Endothelial cell of umbilical vein (primary cell): ENCODE data around the gene STIMATE. TPM values are rescaled to one million over a fixed set of nuclear protein-coding genes. Genes with fewer than 3 reads are reported as not detected.

ENCODE experiments used
- BruUV-seq: library from RNA; stranded (reverse); fragments of 400-500 nt; replicated peaks from 2 replicates; lab custom pipeline; 2021; lab: Mats Ljungman, UMichigan
- CTCF ChIA-PET: fragments of 300-600, 350-600 bp; sonication (Branson Sonifier 250); formaldehyde crosslinking; loops from one replicate; lab custom pipeline; 2021; ENCODE audit warnings: antibody characterized with exemption, inconsistent platforms; lab: Charles Lee
- POLR2A ChIA-PET: fragments of 300-600, 350-600 bp; sonication (Branson Sonifier 250); formaldehyde crosslinking; loops from one replicate; lab custom pipeline; 2021; ENCODE audit warnings: antibody characterized with exemption, inconsistent platforms; lab: Charles Lee
- DNase-seq: peaks from one replicate; pipeline ENCODE4 v3.0.0-alpha.2; 2011; ENCODE audit warnings: low read depth, low spot score
- FAIRE-seq: peaks from 2 replicates; lab custom pipeline; 2011; peaks lifted over from hg19 to GRCh38; lab: Jason Lieb, UNC
- H2AFZ ChIP-seq: 2 replicates; pipeline ENCODE4 v1.6.0; 2012; ENCODE audit warnings: low read depth, low read length, control low read depth, inconsistent platforms
- H3K27ac ChIP-seq: 2 replicates; pipeline ENCODE4 v1.5.1; 2011; ENCODE audit warnings: low read depth, mild to moderate bottlenecking, control low read depth, low read length, moderate library complexity; ENCODE audit not compliant: insufficient read depth
- H3K27me3 ChIP-seq, 2 experiments: 2 replicates each; pipeline versions ENCODE4 v1.6.0 to v1.6.1; 2011; ENCODE audit warnings: low read length in 2 of 2, mixed read lengths in 1 of 2; ENCODE audit not compliant: control insufficient read depth in 2 of 2, insufficient read depth in 2 of 2
- H3K36me3 ChIP-seq, 2 experiments: 2 replicates in 1 of 2; 3 replicates in 1 of 2; pipeline ENCODE4 v1.5.1; 2011; ENCODE audit warnings: low read length in 2 of 2, mild to moderate bottlenecking in 1 of 2, moderate library complexity in 1 of 2; ENCODE audit not compliant: control insufficient read depth in 2 of 2, insufficient read depth in 2 of 2; ENCODE audit errors: extremely low read depth in 1 of 2
- H3K4me1 ChIP-seq: 3 replicates; pipeline ENCODE4 v1.5.1; 2011; ENCODE audit warnings: mild to moderate bottlenecking, low read length; ENCODE audit not compliant: control insufficient read depth, insufficient read depth; ENCODE audit errors: extremely low read depth
- H3K4me2 ChIP-seq: 2 replicates; pipeline ENCODE4 v1.6.1; 2011; ENCODE audit warnings: low read length, control low read depth, mixed read lengths; ENCODE audit not compliant: insufficient read depth
- H3K4me3 ChIP-seq, 3 experiments: fragments of 200-600 bp in 1 of 3; sonication (generic), shearing (Covaris generic) in 1 of 3; replicated peaks in 1 of 3; 2 replicates each; pipeline ENCODE4 v1.5.1; 2011 to 2016; ENCODE audit warnings: control low read depth in 3 of 3, low read length in 3 of 3, mild to moderate bottlenecking in 2 of 3, inconsistent platforms in 1 of 3, low read depth in 1 of 3, moderate library complexity in 1 of 3; ENCODE audit not compliant: insufficient read depth in 1 of 3
- H3K79me2 ChIP-seq: 2 replicates; pipeline ENCODE4 v1.6.0; 2012; ENCODE audit warnings: low read length, inconsistent platforms; ENCODE audit not compliant: control insufficient read depth, insufficient read depth
- H3K9ac ChIP-seq: replicated peaks from 2 replicates; pipeline ENCODE3; 2011; ENCODE audit warnings: low read length, control low read depth; ENCODE audit not compliant: insufficient read depth; ENCODE audit errors: extremely low read depth
- H3K9me1 ChIP-seq: replicated peaks from 3 replicates; pipeline ENCODE4 v1.6.0; 2011; ENCODE audit warnings: mild to moderate bottlenecking, low read length; ENCODE audit not compliant: control insufficient read depth, insufficient read depth; ENCODE audit errors: extremely low read depth
- H3K9me3 ChIP-seq: replicated peaks from 2 replicates; pipeline ENCODE4 v1.5.1; 2012; ENCODE audit warnings: low read length, inconsistent platforms; ENCODE audit not compliant: control insufficient read depth, insufficient read depth
- H4K20me1 ChIP-seq: replicated peaks from 2 replicates; pipeline ENCODE3; 2011; ENCODE audit warnings: mild to moderate bottlenecking, low read length; ENCODE audit not compliant: control insufficient read depth, insufficient read depth; ENCODE audit errors: extremely low read depth
- CTCF ChIP-seq, 2 donors: IDR thresholded peaks; 1 replicate in 1 of 2; 2 replicates in 1 of 2; pipeline ENCODE4 v1.5.1; 2011; ENCODE audit warnings: low read length in 2 of 2, mild to moderate bottlenecking in 2 of 2, moderate library complexity in 2 of 2, control low read depth in 1 of 2, inconsistent platforms in 1 of 2, low read depth in 1 of 2; ENCODE audit not compliant: insufficient read depth in 1 of 2; ENCODE audit errors: extremely low read depth in 1 of 2
- EZH2 ChIP-seq: IDR thresholded peaks from 2 replicates; pipeline ENCODE4 v1.6.1; 2012; ENCODE audit warnings: borderline replicate concordance, low read depth, mild to moderate bottlenecking, moderate library complexity, low read length, inconsistent platforms; ENCODE audit not compliant: severe bottlenecking
- FOS ChIP-seq: IDR thresholded peaks from 2 replicates; pipeline ENCODE4 v1.6.1; 2011; ENCODE audit warnings: mild to moderate bottlenecking, low read length, moderate library complexity, borderline replicate concordance; ENCODE audit not compliant: insufficient read depth
- GATA2 ChIP-seq: IDR thresholded peaks from 2 replicates; pipeline ENCODE4 v1.7.0; 2011; ENCODE audit warnings: low read depth, mild to moderate bottlenecking, moderate library complexity, mixed read lengths, low read length; ENCODE audit not compliant: insufficient read length, insufficient read depth
- JUN ChIP-seq: IDR thresholded peaks from 2 replicates; pipeline ENCODE4 v1.6.1; 2011; ENCODE audit warnings: borderline replicate concordance, low read depth; ENCODE audit not compliant: insufficient read length, insufficient read depth
- MYC ChIP-seq: IDR thresholded peaks from one replicate; pipeline ENCODE4 v1.6.1; 2011; ENCODE audit warnings: mild to moderate bottlenecking, low read depth, low read length
- POLR2A ChIP-seq: IDR thresholded peaks from 2 replicates; pipeline ENCODE4 v1.6.1; 2012; ENCODE audit warnings: low read depth, mild to moderate bottlenecking, control low read depth, low read length
- POLR2AphosphoS5 ChIP-seq: IDR thresholded peaks from 2 replicates; pipeline ENCODE4 v1.6.1; 2012; ENCODE audit warnings: low read depth, mild to moderate bottlenecking, control low read depth, low read length, moderate library complexity; ENCODE audit not compliant: insufficient read depth
- dilution Hi-C: fragments of 300-500 bp; cut with MboI; formaldehyde crosslinking; loops from one replicate; pipeline ENCODE4 v1.15.0; 2019; ENCODE audit warnings: low sequenced_read_pairs; ENCODE audit not compliant: extremely low pct_ligation_motif_present
- intact Hi-C: fragments of 100-400 bp; cut with micrococcal nuclease; formaldehyde crosslinking; loops from one replicate; pipeline ENCODE4 v1.10.0; 2022
- polyA plus RNA-seq, 4 experiments: library from polyadenylated mRNA; depleted of rRNA in 3 of 4; stranded (reverse) in 3 of 4; unstranded in 1 of 4; fragments of >200 nt; gene quantifications; 2 replicates each; pipeline versions ENCODE4 v1.2.1 to v1.2.3, GENCODE V29; 2011 to 2012; ENCODE audit warnings: missing spikeins in 1 of 4
- total RNA-seq: library from RNA; stranded (reverse); gene quantifications from 2 replicates; pipeline ENCODE4 v1.2.3, GENCODE V29; 2021
- TF ChIP-seq, protein P1 (sequence below): IDR thresholded peaks from 2 replicates; pipeline ENCODE4 v1.6.1; 2011; ENCODE audit not compliant: insufficient read depth, insufficient read length

STIMATE gene
- total and polyA plus RNA-seq, 2 donors (not counting 3 experiments of a cell fraction or from before 2014, with no cell fraction given): 18.2 to 24.0 TPM

GRCh38 chr3:52896151-52896550, 1.2 kb downstream of the STIMATE start:
- intact Hi-C loops (no loop called here), dilution Hi-C loops (no loop called here)
- no TSS peak for BruUV-seq

DNA sequence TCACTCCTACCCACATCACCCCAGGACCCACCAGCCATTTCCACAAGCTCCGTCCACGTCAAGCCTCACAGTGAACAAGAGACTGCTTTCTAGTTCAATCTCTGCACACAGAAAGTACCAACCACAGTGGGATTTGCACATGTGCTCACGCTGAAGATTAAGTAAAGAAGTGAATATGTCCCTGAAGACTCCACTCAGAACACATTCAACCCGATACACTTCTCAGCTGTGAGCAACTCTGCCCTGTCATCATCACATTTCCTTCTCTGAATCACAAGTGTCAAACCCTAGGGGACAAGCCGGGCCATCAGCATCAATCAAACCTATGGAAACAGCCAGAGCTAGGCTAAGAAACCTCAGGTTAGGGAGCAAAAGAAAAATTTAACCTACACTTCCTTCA, 1.9 kb downstream of the STIMATE start:
- Histone ChIP-seq H2AFZ (no peak overlapping the region), H3K27me3 (no peaks in the 10 kb centered on the region), H3K9me1 (no peaks in the 10 kb centered on the region), H4K20me1 (no peaks in the 10 kb centered on the region), H3K79me2 (peaks cover 2% of the 10 kb centered on the region), H3K27ac (no peak overlapping the region), H3K4me1 (peaks cover 11% of the 10 kb centered on the region), H3K9me3 (no peaks in the 10 kb centered on the region), H3K4me2 (no peak overlapping the region), H3K4me3 (no peak overlapping the region), H3K9ac (no peak overlapping the region), H3K36me3 (no peaks in the 10 kb centered on the region)
- no peak for FAIRE-seq
- DNase-seq: no peak
- intact Hi-C loops (no loop called here), dilution Hi-C loops (no loop called here)
- POLR2A ChIA-PET: no interaction called here
- CTCF ChIA-PET: interaction anchor here (1.4 kb wide), 1 partner anchor 39 kb away, joined by 4 read pairs; no protein-coding TSS in a partner anchor
- TF ChIP-seq FOS: no peak
- no peak for TF ChIP-seq MYC
- no peak for TF ChIP-seq POLR2A
- TF ChIP-seq CTCF (IDR thresholded peaks at IDR 0.05; ENCODE audit: extremely low read depth in 1 of 2, insufficient read depth in 1 of 2, low read depth in 1 of 2, low read length in 2 of 2): no peak
- TF ChIP-seq, protein P1, sequence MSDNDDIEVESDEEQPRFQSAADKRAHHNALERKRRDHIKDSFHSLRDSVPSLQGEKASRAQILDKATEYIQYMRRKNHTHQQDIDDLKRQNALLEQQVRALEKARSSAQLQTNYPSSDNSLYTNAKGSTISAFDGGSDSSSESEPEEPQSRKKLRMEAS: no peak
- no peak for TF ChIP-seq GATA2
- no peak for TF ChIP-seq POLR2AphosphoS5
- TF ChIP-seq EZH2: no peak
- no peak for TF ChIP-seq JUN
- TSS peak; percentile 7 for BruUV-seq

More at GRCh38 chr3:52896151-52896550, 1.2 kb downstream of the STIMATE start:
- H3K9me1 ChIP-seq: no peaks in the 10 kb centered on the region
- ChIA-PET CTCF (interaction anchor here (1.0 to 1.4 kb wide), 2 partner anchors 9 to 39 kb away, joined by 3 to 4 read pairs; no protein-coding TSS in a partner anchor), POLR2A (no interaction called here)
- no peak overlapping the region for H3K27ac ChIP-seq
- no peak overlapping the region for H2AFZ ChIP-seq
- H4K20me1 ChIP-seq: no peaks in the 10 kb centered on the region
- TF ChIP-seq, protein P1: no peak
- TF ChIP-seq MYC: no peak
- TF ChIP-seq FOS: no peak
- no peak for TF ChIP-seq JUN
- TF ChIP-seq POLR2A: no peak
- TF ChIP-seq GATA2: no peak
- no peak for TF ChIP-seq EZH2
- H3K9me3 ChIP-seq: no peaks in the 10 kb centered on the region
- peak overlapping the region; percentile 97 for H3K4me2 ChIP-seq
- FAIRE-seq: no peak
- H3K9ac ChIP-seq: no peak overlapping the region
- peaks cover 8% of the 10 kb centered on the region for H3K4me1 ChIP-seq
- DNase-seq: no peak
- H3K79me2 ChIP-seq: peaks cover 2% of the 10 kb centered on the region
- H3K27me3 ChIP-seq: no peaks in the 10 kb centered on the region
- peak overlapping the region in 1 of 3 experiments; percentile 73 for H3K4me3 ChIP-seq
- no peaks in the 10 kb centered on the region for H3K36me3 ChIP-seq
